ENCODE data around the gene KCNMA1. TPM values are rescaled to one million over a fixed set of nuclear protein-coding genes. Genes with fewer than 3 reads are reported as not detected.

Gene KCNMA1
- total RNA-seq, 1 donor from 2014 or later: 95.5 TPM

- H3K36me3 Mint-ChIP-seq (ENCODE audit: unreplicated experiment): no peaks in the 10 kb centered on the region
- H3K27ac Mint-ChIP-seq (ENCODE audit: unreplicated experiment): no peak overlapping the region
- H3K4me3 Mint-ChIP-seq (ENCODE audit: unreplicated experiment): no peak overlapping the region
- peaks cover 15% of the 10 kb centered on the region for H3K9me3 Mint-ChIP-seq (ENCODE audit: unreplicated experiment)
- no peak for TF ChIP-seq CTCF (IDR thresholded peaks at IDR 0.05)
- no peaks in the 10 kb centered on the region for H3K27me3 Mint-ChIP-seq (ENCODE audit: unreplicated experiment)
- no peak for DNase-seq (ENCODE audit: extremely low spot score, unreplicated experiment)
- H3K4me1 Mint-ChIP-seq (ENCODE audit: unreplicated experiment): peaks cover 9% of the 10 kb centered on the region
Measured at GRCh38 chr10:77649333-77650331, 12.0 kb upstream of the KCNMA1 start.

DNA sequence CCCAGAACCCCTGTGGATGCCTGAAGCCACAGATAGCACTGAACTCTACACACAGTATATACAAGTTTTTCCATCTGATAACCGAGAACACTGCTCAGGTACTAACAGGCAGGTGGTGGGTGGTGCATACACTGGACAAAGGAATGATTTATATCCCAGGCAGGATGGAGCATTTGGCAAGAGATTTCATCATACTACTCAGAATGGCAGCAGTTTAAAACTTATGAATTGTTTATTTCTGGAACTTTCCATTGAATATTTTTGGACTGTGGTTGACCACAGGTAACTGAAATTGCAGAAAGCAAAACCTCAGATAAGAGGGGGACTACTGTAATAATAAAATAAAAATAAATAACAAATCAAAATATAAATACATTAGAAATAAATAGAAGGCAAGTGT lies 10.9 kb upstream of the KCNMA1 start:
- H3K4me3 Mint-ChIP-seq (ENCODE audit: unreplicated experiment): no peak overlapping the region
- H3K4me1 Mint-ChIP-seq (ENCODE audit: unreplicated experiment): peaks cover 9% of the 10 kb centered on the region

DNA sequence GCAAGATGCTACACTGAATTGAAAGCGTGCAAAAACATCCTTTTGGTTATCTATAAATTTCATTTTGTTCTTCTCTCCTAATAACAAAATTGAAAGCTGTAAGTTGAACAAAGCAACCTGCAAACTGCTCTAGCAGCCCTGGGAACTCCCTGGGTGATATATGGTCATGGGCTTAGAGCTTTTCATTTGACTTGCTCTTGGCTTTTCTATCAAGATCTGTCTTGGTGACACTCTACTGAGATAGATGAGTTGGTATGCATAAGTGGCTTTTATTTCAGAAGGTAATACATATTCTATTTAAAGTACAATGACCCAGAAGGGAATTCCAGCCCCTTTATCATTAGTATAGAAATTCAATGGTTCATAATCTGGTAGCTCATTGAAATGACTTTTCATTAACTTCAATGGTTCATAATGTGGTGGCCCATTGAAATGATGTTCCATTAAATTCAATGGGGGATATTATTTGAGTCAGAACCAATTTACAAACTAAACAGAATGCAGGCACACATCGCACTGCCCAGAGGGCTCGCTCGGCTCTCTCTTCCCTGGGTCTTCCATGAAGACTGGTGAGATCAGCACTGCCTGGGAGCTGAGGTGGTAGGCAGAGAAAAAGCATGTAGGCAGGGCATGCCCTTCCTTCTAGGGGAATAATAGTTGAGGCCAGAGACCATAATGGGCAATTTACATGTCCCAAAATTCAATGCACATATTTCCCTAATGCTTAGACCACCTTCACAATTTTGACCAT lies 10.1 kb upstream of the KCNMA1 start:
- Mint-ChIP-seq H3K36me3 (ENCODE audit: unreplicated experiment) (no peaks in the 10 kb centered on the region), H3K4me1 (ENCODE audit: unreplicated experiment) (peaks cover 9% of the 10 kb centered on the region), H3K9me3 (ENCODE audit: unreplicated experiment) (peaks cover 6% of the 10 kb centered on the region), H3K27ac (ENCODE audit: unreplicated experiment) (no peak overlapping the region), H3K27me3 (ENCODE audit: unreplicated experiment) (no peaks in the 10 kb centered on the region), H3K4me3 (ENCODE audit: unreplicated experiment) (no peak overlapping the region)
- no peak for DNase-seq (ENCODE audit: extremely low spot score, unreplicated experiment)
- no peak for TF ChIP-seq CTCF (IDR thresholded peaks at IDR 0.05)

More for the DNA sequence above, 10.9 kb upstream of the KCNMA1 start:
- no peak for TF ChIP-seq CTCF (IDR thresholded peaks at IDR 0.05)
- Mint-ChIP-seq H3K36me3 (ENCODE audit: unreplicated experiment) (no peaks in the 10 kb centered on the region), H3K9me3 (ENCODE audit: unreplicated experiment) (peaks cover 11% of the 10 kb centered on the region), H3K27me3 (ENCODE audit: unreplicated experiment) (no peaks in the 10 kb centered on the region), H3K27ac (ENCODE audit: unreplicated experiment) (no peak overlapping the region)
- no peak for DNase-seq (ENCODE audit: extremely low spot score, unreplicated experiment)

DNA sequence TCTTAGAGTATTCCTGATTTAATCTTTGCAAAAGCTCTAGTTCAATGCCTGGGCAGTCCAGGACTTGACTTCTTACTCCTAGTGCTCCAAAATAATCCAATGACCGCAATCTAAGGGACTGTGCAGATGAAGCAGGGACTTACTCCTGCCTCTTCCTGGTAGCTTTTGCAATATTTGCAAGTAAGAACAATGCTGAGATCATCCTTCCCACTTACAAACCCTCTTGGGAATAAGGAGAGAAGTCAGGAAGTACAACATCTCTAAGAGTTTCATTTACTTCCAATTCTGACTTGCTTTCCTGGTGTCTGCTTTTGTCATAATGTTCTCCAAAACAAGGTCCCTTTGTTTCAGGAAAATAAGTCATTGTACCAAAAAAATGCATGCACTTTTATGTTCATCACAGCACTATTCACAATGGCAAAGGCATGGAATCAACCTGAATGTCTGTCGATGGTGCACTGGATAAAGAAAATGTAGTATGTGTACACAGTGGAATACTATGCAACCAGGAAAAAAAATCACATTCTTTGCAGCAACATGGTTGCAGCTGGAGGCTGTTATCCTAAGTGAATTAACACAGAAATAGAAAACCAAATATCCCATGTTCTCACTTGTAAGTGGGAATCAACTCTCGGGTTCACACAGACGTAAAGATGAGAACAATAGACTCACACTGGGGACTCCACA lies 7.1 kb upstream of the KCNMA1 start:
- H3K9me3 Mint-ChIP-seq (ENCODE audit: unreplicated experiment): no peaks in the 10 kb centered on the region
- DNase-seq (ENCODE audit: extremely low spot score, unreplicated experiment): no peak
- no peak for TF ChIP-seq CTCF (IDR thresholded peaks at IDR 0.05)
- H3K27ac Mint-ChIP-seq (ENCODE audit: unreplicated experiment): no peak overlapping the region
- H3K36me3 Mint-ChIP-seq (ENCODE audit: unreplicated experiment): no peaks in the 10 kb centered on the region
- no peaks in the 10 kb centered on the region for H3K27me3 Mint-ChIP-seq (ENCODE audit: unreplicated experiment)
- peaks cover 23% of the 10 kb centered on the region for H3K4me1 Mint-ChIP-seq (ENCODE audit: unreplicated experiment)
- H3K4me3 Mint-ChIP-seq (ENCODE audit: unreplicated experiment): no peak overlapping the region

Data from osteocyte (in vitro differentiated cells).